Hepatic stellate cell (primary cell): Measurements from ENCODE around the gene WNT5A.

ENCODE experiments used
- DNase-seq: peaks from one replicate; pipeline ENCODE4 v3.0.0; 2011; ENCODE audit warnings: low spot score

WNT5A gene

DNA sequence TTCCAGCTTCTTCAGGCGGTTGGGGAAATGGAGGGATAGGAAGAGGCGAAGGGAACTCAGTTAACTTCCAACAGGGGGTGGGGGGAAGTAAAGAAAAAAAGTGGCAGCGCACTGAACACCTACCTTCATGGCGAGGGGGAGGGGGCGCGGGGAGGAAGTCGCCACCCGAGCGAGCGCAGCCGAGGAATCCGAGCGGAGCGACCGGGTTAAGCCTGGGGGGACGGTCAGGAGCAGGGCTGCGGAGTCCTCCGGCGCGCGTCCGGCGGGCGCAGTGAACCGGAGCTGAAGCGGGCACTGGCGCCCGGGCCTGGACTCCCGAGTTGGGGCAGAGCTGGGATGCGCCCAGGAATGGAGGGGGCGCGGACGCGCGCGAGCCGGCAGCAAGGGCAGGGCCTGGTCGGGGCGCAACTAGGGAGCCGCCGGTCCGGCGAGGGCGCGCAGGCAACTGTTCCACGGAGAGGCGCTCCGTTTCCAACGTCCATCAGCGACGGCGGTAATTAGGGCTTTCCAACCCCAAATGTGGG is at the start of gene WNT5A:
WNT5A (minus strand) TSS at position 450 of the 524 bp plus-strand sequence; CDS start at position 129, 321 bp downstream.
- DNase-seq, result peak; percentile 65

DNA sequence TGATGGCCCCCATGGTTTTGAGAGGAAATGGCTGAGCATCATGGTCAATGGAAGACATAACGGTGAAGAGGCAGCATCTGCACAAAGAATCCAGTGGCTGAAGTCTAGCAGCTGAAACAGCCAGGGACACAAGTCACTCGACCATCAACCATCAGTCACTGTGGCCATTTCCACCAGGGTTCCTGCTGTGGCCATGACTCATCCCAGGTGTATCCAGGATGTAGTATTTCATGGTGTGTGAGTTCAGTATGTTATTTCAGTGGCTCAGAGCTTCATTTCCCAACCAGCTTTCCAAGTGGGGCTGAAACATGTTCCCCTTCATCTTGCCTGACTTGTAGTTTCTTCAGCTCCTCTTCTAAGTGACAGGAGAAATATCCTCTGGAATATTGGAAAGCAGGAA is 47.8 kb upstream of the WNT5A start:
- no peak for DNase-seq

DNA sequence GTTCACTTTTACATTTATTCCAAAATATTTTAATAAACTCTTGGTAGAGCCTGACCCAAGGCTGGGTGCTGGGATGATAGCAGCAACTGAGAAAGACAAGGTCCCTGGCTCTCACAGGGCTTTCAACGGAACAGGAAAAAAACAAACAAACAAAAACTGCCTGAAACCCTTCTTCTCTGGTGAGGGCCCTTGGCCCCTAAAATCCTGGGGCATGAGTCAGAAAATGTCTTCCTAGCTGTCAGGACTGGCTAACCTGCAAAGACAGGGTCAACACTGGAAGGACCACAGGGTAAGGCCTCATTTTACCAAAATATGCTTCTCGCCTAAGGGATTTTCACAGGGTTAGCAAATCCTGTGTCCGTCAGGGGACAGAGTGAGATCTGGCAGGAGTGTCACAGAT is 45.7 kb upstream of the WNT5A start:
- no peak for DNase-seq

DNA sequence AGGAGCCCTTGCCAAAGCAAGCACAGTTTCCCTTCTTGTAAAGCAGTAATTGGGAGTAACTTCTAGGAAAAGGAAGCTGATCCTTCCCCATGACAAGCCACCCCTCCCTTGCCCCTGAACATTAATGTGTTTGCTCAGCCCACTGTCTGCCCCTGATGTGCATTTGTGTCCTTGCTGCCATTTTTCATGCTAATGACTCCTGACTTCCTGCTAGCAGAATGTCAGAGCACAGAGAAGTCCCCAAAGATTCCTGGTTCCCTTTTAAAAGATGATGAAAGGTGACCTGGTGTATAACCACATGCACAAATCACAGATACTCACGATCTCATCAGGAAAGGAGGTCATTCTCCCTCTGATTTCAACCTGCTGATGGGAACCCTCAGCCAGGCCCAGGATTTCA is 44.2 kb upstream of the WNT5A start:
- no peak for DNase-seq

DNA sequence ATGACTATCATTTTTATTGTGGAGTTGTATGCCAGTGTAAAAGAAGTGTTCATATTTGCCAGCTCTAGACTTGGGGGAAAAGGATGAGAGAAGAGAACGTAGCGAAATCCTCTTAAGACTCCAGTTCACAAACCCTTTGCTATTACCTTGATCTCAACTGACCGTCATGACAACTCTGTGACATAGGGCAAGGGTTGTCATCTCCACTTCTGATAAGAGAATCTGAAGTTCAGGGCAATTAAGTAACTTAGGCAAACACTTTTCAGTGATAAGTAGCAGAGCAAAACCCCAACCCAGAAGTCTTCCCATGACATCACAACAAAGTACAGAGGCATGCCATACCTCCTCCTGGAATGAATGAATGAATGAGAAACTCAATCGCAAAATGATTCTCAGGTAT is 40.3 kb upstream of the WNT5A start:
- no peak for DNase-seq

DNA sequence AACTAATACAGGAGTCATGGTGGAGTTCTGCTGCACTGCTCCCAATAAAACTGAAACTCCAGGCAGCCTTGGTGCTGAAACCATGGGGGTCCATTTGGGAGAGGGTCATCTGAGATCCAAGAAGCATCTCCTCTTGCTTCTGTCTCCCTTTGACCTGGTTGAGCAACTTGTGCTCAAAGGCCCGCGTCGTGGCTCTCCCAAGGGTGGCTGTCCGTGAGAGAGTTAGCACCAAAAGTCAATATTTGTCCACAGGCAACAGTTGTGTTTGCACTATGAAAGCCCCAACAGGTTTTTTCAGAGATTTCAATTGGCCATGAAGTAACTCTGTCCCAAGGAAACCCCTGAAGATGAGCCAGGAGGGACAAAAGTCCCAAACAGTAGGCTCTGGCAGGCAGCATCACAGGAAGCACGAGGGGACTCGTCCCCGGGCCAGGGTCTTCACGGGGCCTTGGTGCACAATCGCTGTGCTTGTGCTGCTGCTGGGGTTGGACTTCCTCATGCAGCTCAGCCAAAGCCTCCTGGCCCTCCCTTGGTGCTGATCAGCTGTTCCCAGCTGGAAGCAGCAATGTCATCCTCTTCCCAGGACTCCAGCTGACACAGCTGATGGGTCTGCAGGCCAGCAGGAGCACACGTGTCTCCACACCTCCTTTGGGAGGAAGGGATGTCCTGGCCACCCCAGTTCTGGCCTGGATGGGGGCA is 39.4 kb upstream of the WNT5A start:
- DNase-seq, result no peak

DNA sequence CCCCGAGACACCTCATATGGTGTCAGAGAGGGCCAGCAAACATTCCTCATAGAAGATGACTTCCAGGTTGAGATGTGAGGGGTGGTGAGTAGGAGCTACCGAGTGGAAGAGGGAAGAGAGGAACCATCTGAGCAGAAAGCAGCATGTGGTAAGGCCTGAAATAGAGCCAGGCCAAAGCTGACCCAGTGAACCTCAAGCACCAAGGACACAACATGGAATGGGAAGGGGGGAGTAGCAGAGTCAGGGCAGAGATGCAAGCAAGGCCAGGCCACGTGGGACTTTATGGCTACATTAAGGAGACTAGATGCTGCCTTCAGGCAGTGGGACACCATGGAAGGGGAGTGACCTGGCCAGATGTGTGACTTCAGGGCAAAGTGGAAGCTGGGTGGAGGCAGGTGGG is 38.3 kb upstream of the WNT5A start:
- DNase-seq, result no peak

DNA sequence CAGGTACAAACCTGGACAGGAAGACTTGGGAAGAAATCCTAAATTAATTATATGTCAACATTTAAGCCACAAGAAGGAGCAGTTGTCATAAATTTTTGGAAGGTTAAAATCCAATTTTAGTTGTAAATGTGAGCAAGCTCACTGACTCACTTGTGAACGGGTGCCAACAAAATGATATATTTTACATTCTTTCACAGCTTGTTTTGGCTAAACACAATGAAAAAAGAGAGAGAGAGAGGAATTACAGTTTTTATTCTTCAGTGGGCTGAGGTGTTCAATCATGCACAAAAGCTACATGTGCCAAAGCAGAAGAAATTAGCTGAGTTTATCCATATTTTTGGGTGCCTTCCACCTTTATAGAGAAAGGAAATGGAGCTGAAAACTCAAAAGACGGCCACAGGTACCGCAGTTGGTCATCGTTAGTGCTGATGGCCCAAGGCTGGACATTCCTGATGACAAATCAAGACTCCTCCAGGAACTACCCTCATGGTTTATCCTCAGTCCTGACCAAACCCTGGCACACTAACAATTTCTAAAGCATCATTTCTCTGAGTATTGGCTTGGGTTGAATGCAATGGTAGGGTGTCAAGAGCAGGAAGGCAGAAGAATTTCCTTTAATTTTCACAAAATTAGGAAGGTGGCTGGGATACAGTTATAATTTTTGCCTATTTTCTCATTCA is 37.6 kb upstream of the WNT5A start:
- DNase-seq, result no peak

DNA sequence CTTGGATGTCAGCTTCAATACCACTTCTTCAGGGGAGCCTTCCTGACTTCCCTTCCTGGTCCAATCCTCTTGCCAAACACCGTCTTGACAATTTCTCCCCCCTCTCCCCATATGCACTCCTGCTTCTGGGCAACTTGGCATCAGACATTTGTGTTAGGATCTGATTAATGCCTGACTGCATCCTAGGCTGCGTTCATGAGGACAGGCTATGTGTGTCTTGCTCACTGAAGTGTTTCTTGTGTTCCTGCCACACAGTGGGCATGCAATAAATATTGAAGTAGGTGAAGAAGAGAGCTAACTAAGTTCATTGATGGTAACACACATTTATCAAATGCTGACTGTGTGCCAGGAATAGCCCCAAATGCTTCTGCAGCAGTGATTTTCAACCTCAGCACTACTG is 36.4 kb upstream of the WNT5A start:
- no peak for DNase-seq

DNA sequence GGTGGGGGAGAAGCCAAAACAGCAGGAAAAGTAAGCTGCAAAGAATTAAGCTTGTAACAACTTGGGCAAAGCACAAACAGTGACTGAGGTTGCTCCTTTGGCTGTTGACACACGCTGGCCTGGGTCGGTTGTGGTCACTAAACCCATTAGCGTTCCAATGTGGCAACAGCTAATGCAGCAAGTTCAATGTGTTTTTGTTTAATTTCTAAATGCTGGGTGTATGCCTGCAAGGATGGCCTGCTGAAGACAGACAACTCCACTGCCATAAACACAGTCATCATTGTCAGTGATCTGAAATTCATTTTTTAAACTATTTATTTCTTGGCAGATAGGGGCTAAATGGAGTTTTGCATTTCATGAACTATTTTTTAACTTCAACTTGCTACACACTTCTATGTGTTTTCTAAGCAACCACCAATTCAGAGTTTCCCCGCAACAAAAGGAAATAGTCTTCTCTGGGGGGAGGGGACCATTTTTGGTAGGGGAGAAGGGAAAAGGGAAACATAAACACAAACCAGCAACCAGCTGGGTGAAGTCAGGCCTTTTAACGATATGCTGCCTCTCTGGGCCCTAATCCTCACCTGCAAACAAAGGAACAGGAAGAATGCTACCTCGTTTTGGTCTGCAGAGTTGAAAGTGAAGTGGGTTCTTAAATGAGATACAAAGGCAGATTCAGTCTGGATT is 34.8 kb upstream of the WNT5A start:
- no peak for DNase-seq

DNA sequence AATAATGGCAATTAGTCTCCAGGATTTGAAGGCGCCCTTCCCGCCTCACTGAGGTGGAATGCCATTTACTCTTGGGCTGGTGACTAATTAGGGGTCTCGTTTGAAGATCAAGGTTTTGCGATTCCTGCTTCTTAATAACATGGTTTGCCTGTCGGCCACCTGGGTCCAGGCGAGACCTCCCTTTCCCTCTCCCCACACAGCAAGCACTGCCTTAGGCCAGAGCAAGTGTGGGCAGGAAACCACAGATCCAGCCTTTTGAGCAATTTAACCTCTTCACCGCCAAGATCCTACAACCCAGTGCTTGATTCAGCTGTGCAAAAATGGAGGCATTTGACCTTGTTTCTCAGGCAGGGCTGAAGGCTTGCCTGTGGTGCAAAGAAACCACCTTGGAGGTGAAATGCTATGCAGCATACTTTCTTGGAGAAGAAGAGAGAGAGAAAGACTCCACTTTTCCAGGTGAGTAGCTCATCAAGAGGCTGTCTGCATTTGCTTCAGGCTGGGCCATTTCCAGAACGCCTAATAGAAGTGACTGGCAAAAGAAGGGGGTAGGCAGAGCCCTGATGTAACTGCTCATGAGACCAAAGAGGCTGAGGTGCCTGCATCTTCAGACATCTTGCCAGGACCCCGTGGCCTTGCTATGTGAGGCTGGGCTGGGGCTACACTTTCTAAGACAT is 34.1 kb upstream of the WNT5A start:
- DNase-seq, result no peak

DNA sequence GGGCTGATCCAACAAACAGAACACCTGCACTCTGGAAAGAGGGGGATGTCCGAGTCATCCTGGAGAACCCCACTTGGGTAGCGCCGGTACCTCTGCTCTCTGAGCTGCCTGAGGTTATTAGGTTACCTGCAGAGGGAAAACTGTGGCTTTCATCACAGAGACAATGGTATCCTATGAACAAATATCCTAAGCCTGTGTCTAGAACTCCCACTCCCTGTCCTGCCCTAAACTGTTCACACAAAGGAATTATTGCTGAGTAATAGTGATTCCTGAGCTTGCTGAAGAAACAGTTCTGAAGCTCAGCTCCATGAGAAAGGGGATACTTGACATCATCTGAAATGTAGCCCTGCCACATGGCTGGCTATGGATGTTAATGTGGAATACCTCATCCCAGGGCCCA is 31.9 kb upstream of the WNT5A start:
- DNase-seq, result no peak

DNA sequence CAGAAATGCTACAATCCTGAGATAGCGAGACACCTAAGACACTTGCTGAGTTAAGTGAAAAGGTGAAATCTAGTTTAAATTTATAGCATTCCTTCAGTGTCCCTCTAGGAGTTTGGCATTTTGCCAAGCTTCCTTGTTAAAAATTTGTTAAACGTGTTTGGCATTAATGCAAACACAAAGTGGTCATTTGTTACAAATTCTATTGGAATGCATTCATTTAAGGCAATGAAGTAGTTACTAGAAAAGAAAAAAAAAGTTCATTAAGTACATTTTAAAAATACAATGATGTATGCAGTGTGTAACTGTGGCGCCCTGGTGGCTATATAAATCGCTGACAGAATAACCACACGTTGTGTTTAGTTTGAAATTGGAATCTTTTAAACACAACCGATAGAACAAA is 31.3 kb upstream of the WNT5A start:
- no peak for DNase-seq

DNA sequence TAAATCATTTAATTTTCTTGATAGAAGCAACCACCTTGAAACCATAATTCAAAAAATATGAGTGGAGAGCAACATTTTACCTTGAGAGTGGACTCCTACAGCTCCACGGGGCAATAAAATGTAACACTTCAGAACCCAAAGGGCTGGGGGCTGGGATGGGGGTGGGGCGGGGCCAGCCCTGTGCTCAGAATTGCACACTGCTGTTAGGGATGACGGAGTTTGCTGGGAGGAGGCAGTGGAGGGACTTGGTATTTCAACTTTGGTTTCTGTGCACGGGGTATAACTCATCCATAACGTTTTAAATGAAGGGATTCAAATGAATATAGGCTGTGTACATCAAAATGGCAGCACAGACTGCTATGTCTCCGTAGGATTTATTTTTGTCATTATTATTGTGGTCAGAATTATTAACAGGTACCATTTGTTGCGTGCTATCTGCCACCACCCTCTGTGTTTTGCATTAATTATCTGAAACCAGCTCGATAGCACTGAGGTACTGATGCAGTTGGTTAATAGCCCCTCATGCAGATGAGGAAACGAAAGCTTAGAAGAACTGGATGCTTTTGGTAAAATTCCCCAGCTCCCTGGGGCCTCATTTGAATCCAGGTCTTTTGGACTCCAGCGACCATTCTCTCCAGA is 29.4 kb upstream of the WNT5A start:
- DNase-seq, result no peak

DNA sequence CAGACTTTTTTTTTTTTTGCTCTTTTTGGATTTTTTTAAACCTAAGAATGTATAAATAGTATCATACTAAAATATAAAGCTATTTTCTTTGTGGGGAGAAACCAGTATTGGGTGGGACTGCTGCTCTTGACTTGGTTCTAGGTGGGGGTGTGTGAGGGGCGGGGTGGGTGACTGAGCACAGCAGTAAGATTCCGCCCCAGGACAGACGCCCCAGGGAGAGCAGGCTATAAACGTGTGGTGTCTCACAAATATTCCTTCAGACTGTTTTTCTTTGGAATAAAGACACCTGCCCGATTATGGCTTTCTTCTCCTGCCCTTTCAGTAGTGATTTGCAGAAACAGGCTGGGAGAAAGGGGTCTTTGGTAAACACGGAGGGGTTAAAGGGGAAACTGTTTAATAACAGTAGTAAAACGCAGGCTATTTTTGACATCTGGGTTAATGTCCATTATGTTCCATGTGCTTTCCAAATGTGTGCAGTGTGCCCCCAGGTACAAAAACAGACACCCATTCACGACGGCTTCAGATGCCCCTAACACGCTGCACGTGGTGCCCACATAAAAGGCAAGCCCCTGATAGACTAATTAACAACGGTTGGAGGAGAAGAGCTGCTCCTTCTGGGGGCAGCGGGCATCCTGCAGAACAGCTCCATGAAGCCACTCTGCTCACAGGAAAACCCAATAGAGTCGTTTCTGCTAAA is 28.6 kb upstream of the WNT5A start:
- DNase-seq, result no peak

DNA sequence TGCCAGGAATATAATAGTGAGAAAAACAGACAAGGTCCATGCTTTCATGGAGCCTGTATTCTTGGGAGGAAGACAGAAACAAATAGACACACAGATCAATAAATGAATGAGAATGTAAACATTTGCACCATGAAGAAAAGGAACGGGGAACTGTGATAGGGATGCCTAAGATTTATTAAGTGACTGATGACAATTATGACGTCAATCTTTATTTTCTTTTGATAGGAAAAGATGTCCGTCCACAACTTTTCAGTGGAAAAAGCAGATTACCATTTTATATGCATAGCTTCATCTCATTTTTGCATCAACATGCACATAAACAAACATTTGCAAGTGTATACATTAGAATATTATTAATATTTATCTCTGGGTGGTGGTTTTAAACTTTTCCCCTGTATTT is 27.9 kb upstream of the WNT5A start:
- DNase-seq, result no peak

DNA sequence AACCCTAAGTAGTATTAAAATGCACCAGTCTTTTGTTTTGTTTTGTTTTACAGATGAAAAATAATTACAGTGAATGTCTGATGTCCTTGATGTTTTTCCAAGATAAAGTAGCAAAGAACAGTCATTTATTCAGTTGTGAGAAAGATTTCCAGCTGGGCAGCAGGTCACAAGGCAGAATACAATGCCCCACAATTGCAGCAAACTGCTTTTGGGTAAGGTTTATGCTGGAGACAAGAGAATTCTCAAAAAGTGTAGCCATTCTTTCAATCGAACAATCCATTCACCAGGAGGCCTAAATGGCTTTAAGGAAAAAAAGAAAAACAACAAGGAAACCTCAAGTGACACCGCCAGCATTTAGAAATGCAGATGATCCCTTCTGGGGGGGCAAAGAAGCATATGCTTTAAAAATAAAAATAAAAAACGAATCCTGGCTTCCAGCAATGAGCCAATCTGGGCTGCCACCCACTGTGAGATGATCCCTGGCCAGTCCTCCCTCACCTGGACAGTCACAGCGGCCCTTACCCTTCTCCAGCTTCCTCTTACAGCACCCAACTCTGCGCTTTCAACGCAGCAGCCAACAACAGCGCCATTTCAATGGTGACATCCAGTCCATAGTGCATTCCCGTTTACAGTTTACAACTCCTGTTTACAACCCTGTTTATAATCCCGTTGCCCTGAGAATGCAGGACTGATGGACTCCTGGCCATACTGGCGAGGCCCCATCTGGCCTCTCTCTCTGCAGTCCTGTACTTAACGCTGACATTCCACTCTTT is 25.7 kb upstream of the WNT5A start:
- DNase-seq, result no peak

DNA sequence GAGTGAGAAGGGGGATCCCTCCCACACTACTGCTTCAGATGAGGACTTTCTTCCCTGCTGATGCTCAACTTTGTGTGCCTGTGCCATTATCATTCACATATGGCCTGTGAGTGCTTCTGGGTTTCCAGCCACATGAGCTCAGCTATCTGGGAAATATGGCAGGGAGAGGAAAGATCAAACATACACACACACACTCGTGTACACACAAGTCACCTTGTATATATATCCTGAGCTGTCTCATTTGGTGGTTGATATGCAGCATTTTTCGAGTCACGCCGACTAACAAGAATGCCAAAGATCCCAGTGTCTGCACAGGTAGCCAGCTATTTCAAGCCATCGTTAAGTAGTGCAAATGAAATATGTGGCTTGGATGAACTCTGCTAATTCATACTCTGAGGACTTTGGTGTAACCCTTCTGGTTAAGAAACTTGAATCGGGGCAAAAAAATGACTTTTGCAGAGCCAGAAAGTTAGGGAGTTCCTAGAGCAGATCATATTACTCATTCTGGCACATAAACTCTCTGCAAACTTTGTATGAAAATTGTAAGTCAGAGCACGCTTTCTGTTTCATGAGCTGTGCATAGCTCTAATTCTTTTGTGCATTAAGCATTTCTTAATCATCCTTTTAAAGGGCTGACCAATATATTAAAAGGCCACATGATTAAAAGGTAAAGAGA is 24.9 kb upstream of the WNT5A start:
- peak; percentile 37 for DNase-seq

DNA sequence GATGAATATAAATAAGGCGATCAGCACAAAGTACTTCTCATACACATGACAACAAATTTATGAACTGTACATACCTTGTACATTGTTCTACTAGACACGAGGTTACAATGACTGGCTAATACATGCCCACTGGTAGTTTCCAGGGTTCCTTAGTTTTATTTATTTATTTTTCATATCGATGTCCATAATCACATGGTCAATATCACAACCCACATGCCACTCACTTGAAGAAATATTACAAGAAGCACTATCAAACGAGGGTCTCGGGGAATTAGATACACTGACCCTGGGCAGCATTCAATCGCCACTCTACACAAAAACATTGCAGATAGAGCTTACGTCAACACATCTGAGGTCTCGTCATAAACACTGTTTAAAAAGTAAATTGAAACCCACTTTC is 21.2 kb upstream of the WNT5A start:
- no peak for DNase-seq

DNA sequence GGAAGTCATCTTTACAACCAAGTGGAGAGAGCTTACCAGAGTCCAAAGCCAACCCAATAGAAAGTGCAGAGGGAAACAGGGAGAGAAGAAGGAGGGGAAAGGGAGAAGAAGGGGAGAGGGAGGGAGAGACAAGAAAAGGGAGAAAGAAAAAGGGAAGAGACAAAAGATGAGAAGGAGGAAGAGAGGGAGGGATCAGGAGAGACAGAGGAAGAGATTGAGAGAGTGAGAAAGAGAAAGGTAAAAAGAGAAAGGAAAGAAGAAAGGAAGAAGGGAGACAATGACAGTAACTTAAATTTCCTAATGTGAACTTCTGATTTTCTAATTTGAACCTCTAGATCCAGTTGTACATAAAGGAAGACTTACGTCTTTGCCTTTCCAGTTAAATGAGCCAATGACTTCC is 20.7 kb upstream of the WNT5A start:
- no peak for DNase-seq
